K562 (cell line): ENCODE data around the gene GMPR. TPM values are rescaled to one million over a fixed set of nuclear protein-coding genes. Genes with fewer than 3 reads are reported as not detected.
A peak's percentile ranks its signal among the peaks of the same experiment; 100 is the strongest.

Experiments used
- ARID1B ChIP-seq: fragments of 450-650 bp; IDR thresholded peaks from 2 replicates; pipeline ENCODE4 v1.6.1; 2016; ENCODE audit warnings: antibody characterized with exemption, mild to moderate bottlenecking, inconsistent platforms
- CBFA2T3 ChIP-seq: fragments of 450-650 bp; IDR thresholded peaks from 2 replicates; pipeline ENCODE4 v1.6.1; 2017
- CC2D1A ChIP-seq: fragments of 450-650 bp; IDR thresholded peaks from 2 replicates; pipeline ENCODE4 v1.6.1; 2017; ENCODE audit warnings: mild to moderate bottlenecking
- CTBP1 ChIP-seq: fragments of 450-650 bp; IDR thresholded peaks from 2 replicates; pipeline ENCODE4 v1.6.1; 2016; ENCODE audit warnings: borderline replicate concordance
- ESRRA ChIP-seq: fragments of 450-650 bp; IDR thresholded peaks from 2 replicates; pipeline ENCODE4 v1.6.1; 2014; ENCODE audit warnings: low read depth, mild to moderate bottlenecking, moderate library complexity, borderline replicate concordance
- HCFC1 ChIP-seq: IDR thresholded peaks from 2 replicates; pipeline ENCODE4 v1.6.1; 2012; ENCODE audit warnings: low read depth, low read length, improper control_type of control experiment
- HDAC3 ChIP-seq: fragments of 450-650 bp; IDR thresholded peaks from 2 replicates; pipeline ENCODE4 v1.6.1; 2018; ENCODE audit warnings: borderline replicate concordance, mild to moderate bottlenecking, moderate library complexity; ENCODE audit not compliant: partially characterized antibody
- KAT8 ChIP-seq: fragments of 450-650 bp; IDR thresholded peaks from 2 replicates; pipeline ENCODE4 v1.6.1; 2016; ENCODE audit warnings: low read depth, mild to moderate bottlenecking
- KDM1A ChIP-seq, 2 experiments: fragments of 450-650 bp; IDR thresholded peaks; 2 replicates each; pipeline ENCODE4 v1.6.1; 2016; ENCODE audit warnings: mild to moderate bottlenecking in 2 of 2
- KDM2B ChIP-seq: fragments of 250-450 bp; sonication (Bioruptor Pico); IDR thresholded peaks from 2 replicates; pipeline ENCODE4 v1.8.0; 2021; ENCODE audit warnings: mild to moderate bottlenecking, moderate library complexity
- NR3C1 ChIP-seq: sonication (generic); formaldehyde crosslinking; IDR thresholded peaks from 2 replicates; pipeline ENCODE4 v1.8.1; 2022; ENCODE audit warnings: missing genetic modification reagents
- PHB ChIP-seq: fragments of 250-450 bp; sonication (Bioruptor Pico); IDR thresholded peaks from 2 replicates; pipeline ENCODE4 v1.5.0; 2021
- RAD21 ChIP-seq, 2 experiments: fragments of 250-450 bp in 1 of 2; fragments of 450-650 bp in 1 of 2; sonication (Bioruptor Pico) in 1 of 2; formaldehyde crosslinking in 1 of 2; IDR thresholded peaks in 1 of 2; conservative IDR thresholded peaks in 1 of 2; 2 replicates each; pipeline versions ENCODE4 v1.4.0 to v1.8.0; 2020 to 2022; ENCODE audit warnings: mild to moderate bottlenecking in 2 of 2, moderate library complexity in 1 of 2
- RB1 ChIP-seq: fragments of 450-650 bp; IDR thresholded peaks from 2 replicates; pipeline ENCODE4 v1.6.1; 2017; ENCODE audit warnings: low read depth, mild to moderate bottlenecking
- RBBP5 ChIP-seq: fragments of 200-600 bp; sonication (generic); IDR thresholded peaks from 2 replicates; pipeline ENCODE4 v1.6.1; 2012; ENCODE audit warnings: borderline replicate concordance, mild to moderate bottlenecking, low read length, control low read depth, inconsistent platforms; ENCODE audit not compliant: insufficient read depth, poor library complexity, severe bottlenecking
- SAFB ChIP-seq: fragments of 200-400 bp; formaldehyde crosslinking; IDR thresholded peaks from 2 replicates; pipeline ENCODE4 v1.6.1; 2017; ENCODE audit warnings: low read depth, low read length, borderline replicate concordance
- SMAD1 ChIP-seq: fragments of 150-350 bp; IDR thresholded peaks from 2 replicates; pipeline ENCODE4 v1.6.1; 2014; ENCODE audit warnings: low read length, low read depth; ENCODE audit not compliant: partially characterized antibody
- SOX6 ChIP-seq: fragments of 450-650 bp; IDR thresholded peaks from 2 replicates; pipeline ENCODE4 v1.6.1; 2014; ENCODE audit warnings: mild to moderate bottlenecking
- SRSF1 ChIP-seq: fragments of 200-400 bp; formaldehyde crosslinking; IDR thresholded peaks from 2 replicates; pipeline ENCODE4 v1.6.1; 2017; ENCODE audit warnings: mild to moderate bottlenecking, low read depth, low read length, moderate library complexity
- TEAD4 ChIP-seq, 2 experiments: sonication (generic) in 1 of 2; formaldehyde crosslinking in 1 of 2; IDR thresholded peaks; 2 replicates each; pipeline versions ENCODE4 v1.6.1 to v1.8.0; 2012 to 2022; ENCODE audit warnings: borderline replicate concordance in 1 of 2, inconsistent platforms in 1 of 2, low read length in 1 of 2, mild to moderate bottlenecking in 1 of 2, missing genetic modification reagents in 1 of 2
- ZNF778 ChIP-seq: fragments of 450-650 bp; formaldehyde crosslinking; IDR thresholded peaks from 2 replicates; pipeline ENCODE4 v1.4.0; 2020; ENCODE audit warnings: mild to moderate bottlenecking, moderate library complexity
- polyA plus RNA-seq, 8 experiments: library from polyadenylated mRNA; depleted of rRNA in 4 of 8; stranded (reverse) in 5 of 8; unstranded in 3 of 8; fragments of >200 nt; fragmentation: Nextera tagmentation in 2 of 8; fragmentation: Illumina TruSeq in 1 of 8; extraction: Ambion mirVana in 2 of 8; extraction: Trizol in 1 of 8; gene quantifications; 2 replicates each; pipeline versions ENCODE4 v1.2.1 to v1.2.3, GENCODE V29; 2011 to 2014; ENCODE audit warnings: inconsistent platforms in 1 of 8, missing spikeins in 1 of 8
- total RNA-seq, 7 experiments: library from RNA; depleted of rRNA in 6 of 7; stranded (reverse); fragments of >200 nt in 6 of 7; fragmentation: Illumina TruSeq in 2 of 7; extraction: Trizol in 2 of 7; gene quantifications; 2 replicates each; pipeline versions ENCODE4 v1.2.1 to v1.2.3, GENCODE V29; 2011 to 2021; ENCODE audit warnings: low replicate concordance in 1 of 7
- TF ChIP-seq, protein P1 (sequence below): conservative IDR thresholded peaks from 2 replicates; pipeline ENCODE4 v1.6.1; 2011; ENCODE audit warnings: low read depth, mild to moderate bottlenecking, low read length; ENCODE audit not compliant: control insufficient read depth
- TF ChIP-seq, protein P2 (sequence below): fragments of 450-650 bp; IDR thresholded peaks from 2 replicates; pipeline ENCODE4 v1.6.1; 2017; ENCODE audit warnings: antibody characterized with exemption, mild to moderate bottlenecking
- TF ChIP-seq, protein P3 (sequence below), 2 experiments: fragments of 450-650 bp; IDR thresholded peaks; 2 replicates each; pipeline ENCODE4 v1.6.1; 2016

The GMPR gene
- total and polyA plus RNA-seq, 9 of the 15 experiments (the other 6 are each of a cell fraction or from before 2014, with no cell fraction given) = 34.6 to 83.7 (median 49.8) TPM

DNA sequence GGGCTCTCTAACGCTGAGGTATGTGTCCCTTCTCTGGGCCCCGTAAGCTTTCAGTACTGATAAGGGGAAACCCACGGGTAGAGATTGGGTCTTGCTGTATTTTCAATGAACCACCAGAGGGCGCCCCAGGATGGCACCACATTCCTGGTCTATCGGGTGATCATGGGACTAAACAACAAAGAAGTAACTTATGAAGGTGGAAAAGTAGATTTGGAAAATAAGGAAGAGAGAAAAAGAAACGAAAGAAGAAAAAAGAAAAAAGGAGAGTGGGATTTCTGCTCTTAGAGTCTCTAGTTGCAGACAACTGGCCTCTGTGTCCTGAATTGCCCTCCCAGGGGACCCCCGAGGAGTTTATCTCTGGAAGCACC, 93.8 kb downstream of the GMPR start (continued):
- peak; percentile 16 to 36; a peak in 1 of 4 replicates for TF ChIP-seq KDM1A (IDR thresholded peaks at IDR 0.05)
- TF ChIP-seq NR3C1 (CRISPR knock-in tag) = no peak
- peak; percentile 30; the same call in 1 of the 2 replicates for TF ChIP-seq SOX6
- TF ChIP-seq, protein P1, sequence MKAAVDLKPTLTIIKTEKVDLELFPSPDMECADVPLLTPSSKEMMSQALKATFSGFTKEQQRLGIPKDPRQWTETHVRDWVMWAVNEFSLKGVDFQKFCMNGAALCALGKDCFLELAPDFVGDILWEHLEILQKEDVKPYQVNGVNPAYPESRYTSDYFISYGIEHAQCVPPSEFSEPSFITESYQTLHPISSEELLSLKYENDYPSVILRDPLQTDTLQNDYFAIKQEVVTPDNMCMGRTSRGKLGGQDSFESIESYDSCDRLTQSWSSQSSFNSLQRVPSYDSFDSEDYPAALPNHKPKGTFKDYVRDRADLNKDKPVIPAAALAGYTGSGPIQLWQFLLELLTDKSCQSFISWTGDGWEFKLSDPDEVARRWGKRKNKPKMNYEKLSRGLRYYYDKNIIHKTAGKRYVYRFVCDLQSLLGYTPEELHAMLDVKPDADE = no peak
- TF ChIP-seq, protein P2, sequence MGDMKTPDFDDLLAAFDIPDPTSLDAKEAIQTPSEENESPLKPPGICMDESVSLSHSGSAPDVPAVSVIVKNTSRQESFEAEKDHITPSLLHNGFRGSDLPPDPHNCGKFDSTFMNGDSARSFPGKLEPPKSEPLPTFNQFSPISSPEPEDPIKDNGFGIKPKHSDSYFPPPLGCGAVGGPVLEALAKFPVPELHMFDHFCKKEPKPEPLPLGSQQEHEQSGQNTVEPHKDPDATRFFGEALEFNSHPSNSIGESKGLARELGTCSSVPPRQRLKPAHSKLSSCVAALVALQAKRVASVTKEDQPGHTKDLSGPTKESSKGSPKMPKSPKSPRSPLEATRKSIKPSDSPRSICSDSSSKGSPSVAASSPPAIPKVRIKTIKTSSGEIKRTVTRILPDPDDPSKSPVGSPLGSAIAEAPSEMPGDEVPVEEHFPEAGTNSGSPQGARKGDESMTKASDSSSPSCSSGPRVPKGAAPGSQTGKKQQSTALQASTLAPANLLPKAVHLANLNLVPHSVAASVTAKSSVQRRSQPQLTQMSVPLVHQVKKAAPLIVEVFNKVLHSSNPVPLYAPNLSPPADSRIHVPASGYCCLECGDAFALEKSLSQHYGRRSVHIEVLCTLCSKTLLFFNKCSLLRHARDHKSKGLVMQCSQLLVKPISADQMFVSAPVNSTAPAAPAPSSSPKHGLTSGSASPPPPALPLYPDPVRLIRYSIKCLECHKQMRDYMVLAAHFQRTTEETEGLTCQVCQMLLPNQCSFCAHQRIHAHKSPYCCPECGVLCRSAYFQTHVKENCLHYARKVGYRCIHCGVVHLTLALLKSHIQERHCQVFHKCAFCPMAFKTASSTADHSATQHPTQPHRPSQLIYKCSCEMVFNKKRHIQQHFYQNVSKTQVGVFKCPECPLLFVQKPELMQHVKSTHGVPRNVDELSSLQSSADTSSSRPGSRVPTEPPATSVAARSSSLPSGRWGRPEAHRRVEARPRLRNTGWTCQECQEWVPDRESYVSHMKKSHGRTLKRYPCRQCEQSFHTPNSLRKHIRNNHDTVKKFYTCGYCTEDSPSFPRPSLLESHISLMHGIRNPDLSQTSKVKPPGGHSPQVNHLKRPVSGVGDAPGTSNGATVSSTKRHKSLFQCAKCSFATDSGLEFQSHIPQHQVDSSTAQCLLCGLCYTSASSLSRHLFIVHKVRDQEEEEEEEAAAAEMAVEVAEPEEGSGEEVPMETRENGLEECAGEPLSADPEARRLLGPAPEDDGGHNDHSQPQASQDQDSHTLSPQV = no peak
- TF ChIP-seq HDAC3 = peak; percentile 16
- no peak for TF ChIP-seq ESRRA
- TF ChIP-seq TEAD4 (IDR thresholded peaks at IDR 0.05; ENCODE audit: low read length) = peak; percentile 75
- no peak for TF ChIP-seq TEAD4 (CRISPR knock-in tag; IDR thresholded peaks at IDR 0.05; ENCODE audit: borderline replicate concordance)
- peak; percentile 19; the same call in 1 of the 2 replicates for TF ChIP-seq CBFA2T3
- TF ChIP-seq RBBP5 = no peak
- TF ChIP-seq CTBP1 = peak; percentile 81
- TF ChIP-seq CC2D1A = peak; percentile 85
- TF ChIP-seq KDM2B = no peak
- TF ChIP-seq PHB = no peak
- no peak for TF ChIP-seq ZNF778 (CRISPR knock-in tag)
- no peak for TF ChIP-seq KAT8
- peak; percentile 31 for TF ChIP-seq SMAD1
- TF ChIP-seq, protein P3, sequence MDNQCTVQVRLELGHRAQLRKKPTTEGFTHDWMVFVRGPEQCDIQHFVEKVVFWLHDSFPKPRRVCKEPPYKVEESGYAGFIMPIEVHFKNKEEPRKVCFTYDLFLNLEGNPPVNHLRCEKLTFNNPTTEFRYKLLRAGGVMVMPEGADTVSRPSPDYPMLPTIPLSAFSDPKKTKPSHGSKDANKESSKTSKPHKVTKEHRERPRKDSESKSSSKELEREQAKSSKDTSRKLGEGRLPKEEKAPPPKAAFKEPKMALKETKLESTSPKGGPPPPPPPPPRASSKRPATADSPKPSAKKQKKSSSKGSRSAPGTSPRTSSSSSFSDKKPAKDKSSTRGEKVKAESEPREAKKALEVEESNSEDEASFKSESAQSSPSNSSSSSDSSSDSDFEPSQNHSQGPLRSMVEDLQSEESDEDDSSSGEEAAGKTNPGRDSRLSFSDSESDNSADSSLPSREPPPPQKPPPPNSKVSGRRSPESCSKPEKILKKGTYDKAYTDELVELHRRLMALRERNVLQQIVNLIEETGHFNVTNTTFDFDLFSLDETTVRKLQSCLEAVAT (IDR thresholded peaks at IDR 0.05) = peak in 1 of 2 experiments; percentile 63; a peak in 1 of 4 replicates
- peak; percentile 55; the same call in 1 of the 2 replicates for TF ChIP-seq RB1
- TF ChIP-seq SRSF1 = no peak
- TF ChIP-seq ARID1B = 0 out of 2 replicates have a peak, but pooled peaks have one; percentile 46
- TF ChIP-seq HCFC1 = no peak
- TF ChIP-seq RAD21 (CRISPR knock-in tag; conservative IDR thresholded peaks at IDR 0.05 in 1 of 2, IDR thresholded peaks at IDR 0.05 in 1 of 2) = peak; percentile 98 to 99
- TF ChIP-seq SAFB = no peak
